Measurements from ENCODE around the gene CA10. TPM values are rescaled to one million over a fixed set of nuclear protein-coding genes. Genes with fewer than 3 reads are reported as not detected.

The CA10 gene
- total and polyA plus RNA-seq, 9 of the 15 experiments (the other 6 are each of a cell fraction or from before 2014, with no cell fraction given), result not detected

GRCh38 chr17:51733166-51733565 is 425.3 kb downstream of the CA10 start (continued):
- TF ChIP-seq THAP12 (CRISPR knock-in tag; IDR thresholded peaks at IDR 0.05), result no peak
- TF ChIP-seq NR2C1 (IDR thresholded peaks at IDR 0.05), result no peak
- no peak for TF ChIP-seq NR2C1 (tag; IDR thresholded peaks at IDR 0.05)

- TF ChIP-seq POLR3G (IDR thresholded peaks at IDR 0.05; ENCODE audit: extremely low read depth, insufficient read length, insufficient replicate concordance) (no peak), SMARCE1 (IDR thresholded peaks at IDR 0.05) (no peak)
- FAIRE-seq (no peak), DNase-seq (ENCODE audit: extremely low read depth in 1 of 4, low spot score in 3 of 4) (no peak), ATAC-seq (no peak)
- no peak overlapping the region for H3K9ac ChIP-seq (ENCODE audit: insufficient read depth in 1 of 2, low read depth in 2 of 2, low read length in 2 of 2)
- H3K27me3 ChIP-seq (ENCODE audit: control insufficient read depth in 2 of 2, insufficient read depth in 2 of 2, low read length in 2 of 2), result no peaks in the 10 kb centered on the region
- ChIA-PET POLR2A (no interaction called here), CTCF (ENCODE audit: low intra/inter-chr PET ratio) (no interaction called here)
- H3K9me3 ChIP-seq (replicated peaks; ENCODE audit: control insufficient read depth, insufficient read depth, low read depth, low read length), result no peaks in the 10 kb centered on the region
- H3K4me3 ChIP-seq, result no peak overlapping the region
- intact Hi-C loops (cut with micrococcal nuclease), result no loop called here
- no peaks in the 10 kb centered on the region for H3K36me3 ChIP-seq (ENCODE audit: control insufficient read depth, insufficient read depth, low read length)
- H3K27ac ChIP-seq (ENCODE audit: extremely low read depth, low read depth, low read length), result no peak overlapping the region
- no peaks in the 10 kb centered on the region for H3K79me2 ChIP-seq (ENCODE audit: control insufficient read depth, insufficient read depth, low read length)
- in situ Hi-C loops (cut with MboI), result no loop called here
- BruUV-seq (replicated peaks), result no TSS peak
- no peaks in the 10 kb centered on the region for H3K4me1 ChIP-seq (replicated peaks in 1 of 2; ENCODE audit: control insufficient read depth in 2 of 2, insufficient read depth in 2 of 2, low read length in 2 of 2)
- no peaks in the 10 kb centered on the region for H4K20me1 ChIP-seq (replicated peaks; ENCODE audit: control insufficient read depth, insufficient read depth, low read length)
- no peak overlapping the region for H3K4me2 ChIP-seq (ENCODE audit: insufficient read depth, low read length)
- WGBS (ENCODE audit: insufficient coverage, low coverage, missing lambda C conversion rate), result 0% methylated on average over 6 of the region's 6 CpGs
- H3K9me1 ChIP-seq (ENCODE audit: control insufficient read depth, insufficient read depth, low read length), result no peaks in the 10 kb centered on the region
- H2AFZ ChIP-seq (ENCODE audit: low read depth, low read length), result no peak overlapping the region
Measured at GRCh38 chr17:51731941-51732722, 426.4 kb downstream of the CA10 start.

Data from K562 (cell line).